Right lobe of liver (tissue), 6 donors: ENCODE measurements around the gene SLCO3A1. TPM values are rescaled to one million over a fixed set of nuclear protein-coding genes. Genes with fewer than 3 reads are reported as not detected.

Source experiments
- ATAC-seq, 4 donors: fragments of 200-7000 bp; cut with Tn5 transposase; one replicate each; pipeline ENCODE4 v1.9.1; 2020; ENCODE audit warnings: mild to moderate bottlenecking in 4 of 4, moderate library complexity in 4 of 4
- DNase-seq, 3 donors: peaks; one replicate each; pipeline ENCODE4 v3.0.0-alpha.2; 2020
- H3K27ac ChIP-seq, 3 donors: fragments of 200-600 bp; one replicate each; pipeline ENCODE4 v1.8.0; 2022
- H3K27me3 ChIP-seq, 2 donors: fragments of 200-600 bp; one replicate each; pipeline ENCODE4 v1.8.0; 2022
- H3K36me3 ChIP-seq, 4 donors: fragments of 200-600 bp; sonication (generic) in 1 of 4; one replicate each; pipeline versions ENCODE4 v1.5.1 to v1.8.0; 2017 to 2022; ENCODE audit warnings: control low read depth in 1 of 4
- H3K4me1 ChIP-seq, 4 donors: fragments of 200-600 bp; sonication (generic) in 1 of 4; one replicate each; pipeline versions ENCODE4 v1.5.1 to v1.8.0; 2017 to 2022; ENCODE audit warnings: control low read depth in 1 of 4
- H3K4me3 ChIP-seq, 3 donors: fragments of 200-600 bp; one replicate each; pipeline ENCODE4 v1.8.0; 2022
- H3K9me3 ChIP-seq, 4 donors: fragments of 200-600 bp; sonication (generic) in 1 of 4; one replicate each; pipeline versions ENCODE4 v1.5.1 to v1.8.0; 2017 to 2022; ENCODE audit warnings: control low read depth in 1 of 4
- POLR2A ChIP-seq: fragments of 450-650 bp; IDR thresholded peaks from one replicate; pipeline ENCODE4 v1.6.1; 2017; ENCODE audit warnings: antibody characterized with exemption, mild to moderate bottlenecking
- WGBS: methylation state at CpG from one replicate; pipeline ENCODE4 v1.1.6; 2018; ENCODE audit warnings: low coverage, low lambda C conversion rate; ENCODE audit not compliant: insufficient coverage; ENCODE audit errors: missing lambda C conversion rate; 5-methylcytosine and 5-hydroxymethylcytosine counted together
- intact Hi-C, 2 donors: fragments of 100-400 bp; cut with DNase I; formaldehyde crosslinking; loops; one replicate each; pipeline versions ENCODE4 v1.11.2 to v1.14.1; 2022
- long read RNA-seq: library from polyadenylated mRNA; unstranded; transcript quantifications from one replicate; pipeline ENCODE4 v2.0.0, GENCODE V29; 2019
- total RNA-seq, 6 experiments: library from RNA; depleted of rRNA in 2 of 6; stranded (reverse); fragments of >200 nt in 2 of 6; fragmentation: NEBNext Ultra II Directional in 3 of 6; extraction: Animal tissue kit (Norgen Biotek cat#: 25700) in 3 of 6; gene quantifications; one replicate each; pipeline versions ENCODE4 v1.1.0 to v1.2.4, GENCODE V29; 2016 to 2023
- TF ChIP-seq, protein P1 (sequence below), 4 donors: fragments of 200-600 bp in 3 of 4; fragments of 450-650 bp in 1 of 4; IDR thresholded peaks; one replicate each; pipeline versions ENCODE4 v1.5.1 to v1.8.0; 2016 to 2022; ENCODE audit warnings: antibody characterized with exemption in 4 of 4, mild to moderate bottlenecking in 2 of 4
- donor health status: DM: no; HTN: yes; CAD: no.
- donor health status: DM: no; HTN: no; CAD: no.
- donor health status: DM: no; HTN: no; CAD: no.
- donor health status: DM: no; HTN: yes; CAD: no.
- donor health status: DM: no; HTN: yes; CAD: no.

The SLCO3A1 gene
- 1 to 10 TPM; 2.4 to 7.7 (median 3.7) TPM for total RNA-seq
- long read RNA-seq = 0 reads

DNA sequence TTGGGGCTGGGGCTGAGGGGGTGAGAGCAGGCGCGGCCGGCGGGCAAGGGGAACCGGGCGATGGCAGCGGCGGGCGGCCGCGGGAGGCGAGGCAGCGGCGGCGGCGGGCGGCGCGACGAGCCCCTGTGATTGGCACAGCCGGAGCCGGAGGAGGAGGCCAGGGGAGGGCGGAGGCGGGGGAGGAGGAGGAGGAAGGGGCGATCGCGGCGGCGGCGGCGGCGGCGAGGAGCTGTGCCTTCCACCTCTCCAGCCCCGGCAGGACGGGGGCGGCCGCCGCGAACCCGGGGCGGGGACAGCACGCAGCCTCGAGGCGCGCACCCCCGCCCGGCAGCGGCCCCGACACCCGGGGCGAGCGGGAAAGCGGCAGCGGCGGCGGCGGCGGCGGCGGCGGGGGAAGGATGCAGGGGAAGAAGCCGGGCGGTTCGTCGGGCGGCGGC, at the start of gene SLCO3A1:
Gene SLCO3A1, plus strand, starts transcription at position 198 of the 437 bp plus-strand sequence.
- intact Hi-C loops = loop anchor here (10.0 kb wide), 2 partner anchors 221 to 549 kb away; no protein-coding TSS in a partner anchor
- Histone ChIP-seq H3K4me1 (peaks cover 0 to 10% (median 0%) of the 10 kb centered on the region in 4 donors), H3K9me3 (no peaks in the 10 kb centered on the region), H3K27me3 (peaks cover 0 to 4% of the 10 kb centered on the region in 2 donors), H3K27ac (peak within 1 kb of the TSS; percentile 79 to 86 (median 81)), H3K36me3 (no peaks in the 10 kb centered on the region), H3K4me3 (peak within 1 kb of the TSS; percentile 63 to 65 (median 64))
- DNase-seq = peak; percentile 69 to 78 (median 76)
- peak; percentile 31 to 50 (median 42) for ATAC-seq
- no peak for TF ChIP-seq POLR2A
- TF ChIP-seq, protein P1, sequence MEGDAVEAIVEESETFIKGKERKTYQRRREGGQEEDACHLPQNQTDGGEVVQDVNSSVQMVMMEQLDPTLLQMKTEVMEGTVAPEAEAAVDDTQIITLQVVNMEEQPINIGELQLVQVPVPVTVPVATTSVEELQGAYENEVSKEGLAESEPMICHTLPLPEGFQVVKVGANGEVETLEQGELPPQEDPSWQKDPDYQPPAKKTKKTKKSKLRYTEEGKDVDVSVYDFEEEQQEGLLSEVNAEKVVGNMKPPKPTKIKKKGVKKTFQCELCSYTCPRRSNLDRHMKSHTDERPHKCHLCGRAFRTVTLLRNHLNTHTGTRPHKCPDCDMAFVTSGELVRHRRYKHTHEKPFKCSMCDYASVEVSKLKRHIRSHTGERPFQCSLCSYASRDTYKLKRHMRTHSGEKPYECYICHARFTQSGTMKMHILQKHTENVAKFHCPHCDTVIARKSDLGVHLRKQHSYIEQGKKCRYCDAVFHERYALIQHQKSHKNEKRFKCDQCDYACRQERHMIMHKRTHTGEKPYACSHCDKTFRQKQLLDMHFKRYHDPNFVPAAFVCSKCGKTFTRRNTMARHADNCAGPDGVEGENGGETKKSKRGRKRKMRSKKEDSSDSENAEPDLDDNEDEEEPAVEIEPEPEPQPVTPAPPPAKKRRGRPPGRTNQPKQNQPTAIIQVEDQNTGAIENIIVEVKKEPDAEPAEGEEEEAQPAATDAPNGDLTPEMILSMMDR (IDR thresholded peaks at IDR 0.05) = peak in 1 of 4 donors; percentile 18
- no CpG with 5 or more reads among the region's 67 CpGs for WGBS

DNA sequence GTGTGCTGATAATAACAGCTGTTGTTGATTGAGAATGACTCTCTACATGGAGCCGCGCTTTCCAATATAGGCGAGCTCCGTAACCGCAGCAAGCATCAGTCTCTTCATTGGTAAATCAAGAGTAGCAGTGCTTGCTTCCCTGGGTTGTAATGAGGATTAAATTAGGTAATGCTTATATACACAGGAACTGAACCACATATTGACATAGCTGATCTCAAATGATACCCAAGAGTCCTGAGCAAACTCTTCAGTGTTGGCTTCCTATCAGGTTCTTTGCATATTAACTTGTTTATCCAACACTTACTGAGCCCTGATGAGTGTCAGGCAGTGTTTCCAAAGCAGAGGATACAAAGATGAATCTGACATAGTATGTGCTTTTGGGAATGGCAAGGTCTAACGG, 46.4 kb upstream of the SLCO3A1 start:
- no peak for ATAC-seq
- intact Hi-C loops = no loop called here

DNA sequence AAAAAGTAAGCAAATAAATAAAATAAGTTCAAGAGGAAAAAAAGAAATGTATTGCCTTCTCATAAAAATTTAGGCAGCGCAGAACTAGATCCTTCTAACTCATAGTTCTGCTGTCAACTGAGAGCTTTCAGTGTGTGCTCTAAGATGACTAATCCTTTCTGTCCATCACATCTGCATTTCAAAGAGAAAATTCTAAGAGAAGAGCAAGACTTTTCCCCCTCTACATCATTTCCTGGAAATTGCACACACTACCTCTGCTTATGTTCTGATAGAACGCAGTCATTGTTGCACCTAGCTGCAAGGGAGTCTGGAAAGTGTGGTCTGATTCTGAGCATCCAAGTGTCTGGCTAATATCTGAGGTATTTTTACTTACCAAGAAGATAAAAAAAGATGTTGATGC, 39.6 kb upstream of the SLCO3A1 start:
- ATAC-seq (no peak), DNase-seq (no peak)
- no peaks in the 10 kb centered on the region for H3K36me3 ChIP-seq
- H3K27ac ChIP-seq = no peak overlapping the region
- intact Hi-C loops = no loop called here
- H3K4me3 ChIP-seq = no peak overlapping the region
- peaks cover 0 to 7% (median 0%) of the 10 kb centered on the region in 4 donors for H3K9me3 ChIP-seq
- H3K4me1 ChIP-seq = no peaks in the 10 kb centered on the region
- WGBS = 86% methylated on average over 2 of the region's 2 CpGs
- TF ChIP-seq POLR2A = no peak
- TF ChIP-seq, protein P1 (IDR thresholded peaks at IDR 0.05) = no peak
- H3K27me3 ChIP-seq = no peaks in the 10 kb centered on the region

More for the DNA sequence above, 46.4 kb upstream of the SLCO3A1 start:
- TF ChIP-seq, protein P1 (IDR thresholded peaks at IDR 0.05) = no peak
- no peak overlapping the region for H3K4me3 ChIP-seq
- no peaks in the 10 kb centered on the region for H3K9me3 ChIP-seq
- H3K36me3 ChIP-seq = no peaks in the 10 kb centered on the region
- no peaks in the 10 kb centered on the region for H3K4me1 ChIP-seq
- DNase-seq = no peak
- H3K27ac ChIP-seq = no peak overlapping the region
- 65% methylated on average over 6 of the region's 6 CpGs for WGBS
- no peaks in the 10 kb centered on the region for H3K27me3 ChIP-seq

DNA sequence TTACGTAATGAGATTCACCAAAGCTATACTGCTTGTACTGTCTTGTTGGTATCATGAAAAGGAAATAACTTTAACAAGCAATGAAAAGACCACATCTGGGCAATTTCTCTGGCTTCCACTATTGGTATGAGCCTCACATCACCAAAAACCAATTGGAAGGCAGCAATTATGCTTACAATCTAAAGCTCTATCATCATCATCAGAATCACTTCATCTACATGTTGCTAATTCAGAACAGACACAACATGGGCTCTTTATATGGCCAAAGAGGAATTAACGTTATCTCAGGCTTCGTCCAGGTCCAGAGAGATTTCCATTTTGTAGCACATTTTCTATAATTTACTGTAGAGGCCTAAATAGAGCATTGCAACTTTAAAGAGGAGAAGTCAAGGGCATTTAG, 36.6 kb upstream of the SLCO3A1 start:
- no peak for TF ChIP-seq POLR2A
- TF ChIP-seq, protein P1 (IDR thresholded peaks at IDR 0.05) = no peak
- intact Hi-C loops = no loop called here
- Histone ChIP-seq H3K36me3 (no peaks in the 10 kb centered on the region), H3K27ac (no peak overlapping the region), H3K4me1 (no peaks in the 10 kb centered on the region), H3K4me3 (no peak overlapping the region), H3K9me3 (peaks cover 0 to 7% (median 0%) of the 10 kb centered on the region in 4 donors), H3K27me3 (no peaks in the 10 kb centered on the region)
- no peak for ATAC-seq
- no peak for DNase-seq
- WGBS = 68% methylated on average over 3 of the region's 3 CpGs

DNA sequence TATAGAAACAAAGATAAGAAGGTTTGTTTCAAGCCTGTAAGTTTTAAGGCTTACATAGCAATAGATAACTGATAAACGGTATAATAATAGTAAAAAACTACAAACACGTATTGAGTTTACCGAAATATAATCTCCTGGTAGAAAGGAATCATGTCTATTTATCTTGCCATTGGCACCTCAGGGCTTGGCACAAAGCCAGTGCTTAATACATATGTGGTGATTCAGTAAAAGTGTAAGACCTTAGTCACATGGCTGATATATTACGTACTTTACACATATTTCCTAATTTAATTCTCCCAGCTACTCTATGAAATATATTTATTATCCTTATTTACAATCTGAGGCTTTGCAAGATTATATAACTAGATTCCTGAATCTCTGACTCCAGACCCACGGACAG, 32.0 kb upstream of the SLCO3A1 start:
- ATAC-seq = no peak
- TF ChIP-seq, protein P1 (IDR thresholded peaks at IDR 0.05) = no peak
- TF ChIP-seq POLR2A = no peak
- Histone ChIP-seq H3K27me3 (no peaks in the 10 kb centered on the region), H3K4me1 (no peaks in the 10 kb centered on the region), H3K36me3 (no peaks in the 10 kb centered on the region), H3K4me3 (no peak overlapping the region), H3K27ac (no peak overlapping the region), H3K9me3 (no peaks in the 10 kb centered on the region)
- 81% methylated on average over 5 of the region's 5 CpGs for WGBS
- DNase-seq = no peak
- intact Hi-C loops = no loop called here
